Hepatocyte (in vitro differentiated cells): ENCODE data around the gene ARFGAP1.

Experiments
- EZH2 ChIP-seq: fragments of 200-600 bp; sonication (generic); IDR thresholded peaks from 2 replicates; pipeline ENCODE4 v1.6.1; 2016; ENCODE audit warnings: antibody characterized with exemption, mild to moderate bottlenecking, borderline replicate concordance
- EZH2phosphoT487 ChIP-seq: fragments of 200-600 bp; sonication (generic); IDR thresholded peaks from one replicate; pipeline ENCODE4 v1.6.1; 2018; ENCODE audit warnings: antibody characterized with exemption, mild to moderate bottlenecking, low read depth, moderate library complexity; ENCODE audit not compliant: unreplicated experiment, severe bottlenecking
- TF ChIP-seq, protein P1 (sequence below): fragments of 200-600 bp; sonication (generic); IDR thresholded peaks from 2 replicates; pipeline ENCODE4 v1.5.1; 2016; ENCODE audit warnings: antibody characterized with exemption, mild to moderate bottlenecking; ENCODE audit not compliant: poor library complexity

DNA sequence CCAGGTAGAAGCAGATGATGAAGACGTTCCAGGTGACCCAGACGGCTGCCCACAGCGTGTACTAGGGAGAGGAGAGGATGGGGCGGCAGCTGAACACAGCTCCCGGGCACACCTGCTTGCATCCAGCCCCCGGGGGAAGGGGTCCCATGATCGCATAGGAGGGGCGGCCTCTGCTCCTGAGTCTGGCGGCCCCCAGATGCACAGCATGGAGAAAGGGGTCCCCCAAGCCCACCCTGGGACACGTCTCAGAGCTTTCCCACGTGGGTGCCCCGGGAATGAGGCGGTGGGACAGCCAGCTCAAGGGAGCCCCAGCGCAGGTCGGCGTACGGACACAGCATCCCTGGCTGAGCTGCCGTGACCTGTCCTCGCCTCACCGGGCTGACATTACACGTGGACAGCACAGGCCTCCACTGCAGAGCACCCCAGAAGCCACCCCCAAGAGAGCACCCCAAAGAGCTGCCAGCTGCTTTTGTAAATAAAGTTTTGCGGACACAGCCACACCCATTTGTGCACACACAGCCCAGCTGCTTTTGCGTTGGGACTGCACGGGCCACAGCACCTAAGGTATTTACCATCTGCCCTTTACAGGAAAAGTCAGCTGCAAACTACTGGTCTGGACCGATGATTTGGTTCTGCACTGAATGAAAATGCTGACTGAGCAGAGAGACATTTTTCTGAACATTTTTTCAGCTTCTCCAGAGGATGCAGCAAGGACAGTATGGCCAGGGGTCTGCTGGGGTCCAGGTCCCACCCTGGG lies 23.6 kb upstream of the ARFGAP1 start:
- TF ChIP-seq, protein P1, sequence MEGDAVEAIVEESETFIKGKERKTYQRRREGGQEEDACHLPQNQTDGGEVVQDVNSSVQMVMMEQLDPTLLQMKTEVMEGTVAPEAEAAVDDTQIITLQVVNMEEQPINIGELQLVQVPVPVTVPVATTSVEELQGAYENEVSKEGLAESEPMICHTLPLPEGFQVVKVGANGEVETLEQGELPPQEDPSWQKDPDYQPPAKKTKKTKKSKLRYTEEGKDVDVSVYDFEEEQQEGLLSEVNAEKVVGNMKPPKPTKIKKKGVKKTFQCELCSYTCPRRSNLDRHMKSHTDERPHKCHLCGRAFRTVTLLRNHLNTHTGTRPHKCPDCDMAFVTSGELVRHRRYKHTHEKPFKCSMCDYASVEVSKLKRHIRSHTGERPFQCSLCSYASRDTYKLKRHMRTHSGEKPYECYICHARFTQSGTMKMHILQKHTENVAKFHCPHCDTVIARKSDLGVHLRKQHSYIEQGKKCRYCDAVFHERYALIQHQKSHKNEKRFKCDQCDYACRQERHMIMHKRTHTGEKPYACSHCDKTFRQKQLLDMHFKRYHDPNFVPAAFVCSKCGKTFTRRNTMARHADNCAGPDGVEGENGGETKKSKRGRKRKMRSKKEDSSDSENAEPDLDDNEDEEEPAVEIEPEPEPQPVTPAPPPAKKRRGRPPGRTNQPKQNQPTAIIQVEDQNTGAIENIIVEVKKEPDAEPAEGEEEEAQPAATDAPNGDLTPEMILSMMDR = no peak
- TF ChIP-seq EZH2phosphoT487 = no peak
- TF ChIP-seq EZH2 = no peak
